Suprapubic skin (tissue), 4 donors: ENCODE measurements around the gene SORT1.

Experiments used
- CTCF ChIP-seq, 2 donors: fragments of 200-600 bp in 1 of 2; fragments of 450-650 bp in 1 of 2; sonication (generic) in 1 of 2; IDR thresholded peaks; one replicate each; pipeline ENCODE4 v1.5.1; 2016 to 2019; ENCODE audit warnings: antibody characterized with exemption in 2 of 2, mild to moderate bottlenecking in 1 of 2, moderate library complexity in 1 of 2
- EP300 ChIP-seq: sonication (generic); formaldehyde crosslinking; IDR thresholded peaks from one replicate; pipeline ENCODE4 v1.6.1; 2017; ENCODE audit warnings: antibody characterized with exemption
- POLR2A ChIP-seq, 2 donors: fragments of 450-650 bp; IDR thresholded peaks; one replicate each; pipeline ENCODE4 v1.6.1; 2017; ENCODE audit warnings: antibody characterized with exemption in 2 of 2, mild to moderate bottlenecking in 2 of 2, moderate library complexity in 2 of 2
- POLR2AphosphoS5 ChIP-seq, 3 donors: sonication (generic); formaldehyde crosslinking; IDR thresholded peaks; one replicate each; pipeline ENCODE4 v1.6.1; 2017; ENCODE audit warnings: antibody characterized with exemption in 3 of 3

- TF ChIP-seq EP300 (no peak), POLR2A (IDR thresholded peaks at IDR 0.05) (no peak), CTCF (IDR thresholded peaks at IDR 0.05) (no peak), POLR2AphosphoS5 (IDR thresholded peaks at IDR 0.05) (no peak)
Observed at GRCh38 chr1:109377698-109378097, 20.0 kb downstream of the SORT1 start.
